GM21737 (cell line): ENCODE data around the gene SORCS2.

Experiments used
- ATAC-seq: cut with Tn5 transposase; IDR thresholded peaks from one replicate; pipeline ENCODE4 v1.9.1; 2021; ENCODE audit warnings: mild to moderate bottlenecking, moderate library complexity; ENCODE audit not compliant: unreplicated experiment

SORCS2 gene

DNA sequence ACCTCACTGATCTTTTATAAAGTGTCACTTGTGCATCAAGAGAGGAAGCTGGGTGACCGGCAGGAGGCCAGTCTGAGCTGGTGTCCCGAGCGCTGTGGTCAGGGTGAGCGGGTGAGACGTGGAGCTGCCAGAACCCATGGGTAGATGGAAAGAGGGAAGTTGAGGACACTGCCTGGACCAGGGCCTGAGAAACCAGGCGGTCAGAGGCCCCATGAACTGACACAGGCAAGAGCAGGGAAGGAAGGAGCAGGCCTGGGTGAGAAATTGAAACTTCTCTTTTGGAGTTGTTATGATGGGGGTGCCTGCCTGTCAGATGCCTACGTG lies 554.7 kb downstream of the SORCS2 start:
- no peak for ATAC-seq

DNA sequence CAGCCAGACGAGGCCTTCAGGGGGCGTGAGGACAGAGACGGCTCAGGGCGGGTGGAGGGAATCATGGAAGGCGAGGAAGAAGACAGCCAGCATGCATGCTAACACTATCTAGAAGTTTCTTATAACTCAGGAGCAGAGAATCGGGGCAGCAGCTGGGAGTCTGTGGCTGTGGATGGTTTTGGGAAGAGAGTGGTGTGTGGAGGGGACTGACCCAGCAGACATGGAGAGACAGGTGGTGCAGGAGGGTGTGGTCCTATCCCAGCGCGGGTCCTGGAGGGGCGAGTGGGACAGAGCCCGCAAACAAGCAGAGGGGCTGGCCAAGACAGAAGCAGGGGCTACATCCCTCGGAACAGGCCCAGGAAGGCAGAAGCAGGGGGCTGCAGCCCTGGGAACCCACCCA lies 555.2 kb downstream of the SORCS2 start:
- ATAC-seq, result no peak

DNA sequence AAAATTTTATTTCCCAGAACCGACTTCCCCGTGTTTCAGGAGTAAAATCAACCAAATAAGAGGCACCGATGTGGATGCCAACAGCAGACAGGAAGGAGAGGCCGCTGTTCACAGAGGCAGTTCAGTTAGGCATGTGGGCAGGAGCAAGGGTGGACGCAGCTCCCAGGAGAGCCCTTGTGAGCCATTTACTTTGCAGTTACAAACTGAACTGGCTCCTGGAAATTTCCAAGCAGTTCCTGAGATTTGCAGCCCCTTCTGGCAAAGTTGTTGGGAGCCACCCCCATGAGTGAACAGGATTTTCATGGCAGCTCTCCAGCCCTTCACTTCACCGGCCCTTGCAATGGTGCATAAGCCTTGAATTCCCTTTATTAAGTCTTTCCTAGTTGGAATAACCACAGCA lies 558.2 kb downstream of the SORCS2 start:
- ATAC-seq, result no peak

DNA sequence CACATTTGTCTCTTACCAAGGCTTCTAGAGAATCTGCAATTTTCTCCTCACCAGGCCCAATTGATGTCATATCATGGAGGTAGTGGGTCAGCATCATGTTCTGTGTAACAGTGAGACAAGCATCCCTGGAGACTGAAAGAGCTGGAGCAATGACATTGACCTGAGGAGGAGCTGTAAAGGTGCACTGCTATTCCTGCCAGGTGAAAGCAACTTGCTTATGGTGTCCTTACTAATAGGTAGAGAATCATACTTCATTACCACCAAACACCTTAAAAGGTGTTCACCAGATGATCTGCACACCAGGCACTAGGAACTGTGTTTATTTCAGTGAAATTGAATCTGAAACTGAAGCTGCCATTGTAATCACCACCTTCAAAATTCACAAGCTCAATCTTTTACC lies 558.6 kb downstream of the SORCS2 start:
- no peak for ATAC-seq

DNA sequence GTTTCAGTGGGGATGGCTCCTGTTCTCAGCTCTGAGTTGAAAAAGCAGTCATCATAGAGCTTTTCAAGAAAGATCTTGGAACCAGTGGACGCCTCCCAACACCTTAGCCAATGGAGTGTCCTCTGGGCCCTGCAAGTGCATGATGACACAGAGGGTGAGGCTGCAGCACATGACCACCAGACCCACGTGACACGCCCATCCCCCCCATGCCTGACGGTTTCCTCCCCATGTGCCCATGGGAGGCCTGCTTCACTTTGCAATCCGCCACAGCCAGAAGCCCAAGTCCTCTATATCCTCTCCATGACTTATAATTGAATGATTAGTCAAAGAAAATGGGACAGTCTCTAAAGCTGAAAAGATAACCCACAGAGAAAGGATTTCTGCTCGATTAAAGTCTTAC lies 560.3 kb downstream of the SORCS2 start:
- ATAC-seq, result no peak

DNA sequence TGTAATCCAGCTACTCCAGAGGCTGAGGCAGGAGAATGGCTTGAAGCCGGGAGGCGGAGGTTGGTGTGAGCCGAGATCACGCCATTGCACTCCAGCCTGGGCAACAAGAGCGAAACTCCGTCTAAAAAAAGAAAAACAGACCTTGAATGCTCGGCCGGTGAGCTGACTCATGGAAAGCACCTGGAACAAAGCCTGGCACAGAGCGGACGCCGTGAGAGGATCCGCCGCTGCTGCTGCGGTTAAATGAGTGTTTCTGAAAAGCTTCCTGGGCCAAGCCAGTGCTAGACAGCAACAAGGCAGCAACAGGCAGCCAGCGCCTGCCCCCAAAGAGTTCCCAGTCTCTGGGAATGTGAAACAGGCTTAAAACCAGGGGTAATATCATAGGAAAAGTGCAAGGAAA lies 560.9 kb downstream of the SORCS2 start:
- no peak for ATAC-seq

DNA sequence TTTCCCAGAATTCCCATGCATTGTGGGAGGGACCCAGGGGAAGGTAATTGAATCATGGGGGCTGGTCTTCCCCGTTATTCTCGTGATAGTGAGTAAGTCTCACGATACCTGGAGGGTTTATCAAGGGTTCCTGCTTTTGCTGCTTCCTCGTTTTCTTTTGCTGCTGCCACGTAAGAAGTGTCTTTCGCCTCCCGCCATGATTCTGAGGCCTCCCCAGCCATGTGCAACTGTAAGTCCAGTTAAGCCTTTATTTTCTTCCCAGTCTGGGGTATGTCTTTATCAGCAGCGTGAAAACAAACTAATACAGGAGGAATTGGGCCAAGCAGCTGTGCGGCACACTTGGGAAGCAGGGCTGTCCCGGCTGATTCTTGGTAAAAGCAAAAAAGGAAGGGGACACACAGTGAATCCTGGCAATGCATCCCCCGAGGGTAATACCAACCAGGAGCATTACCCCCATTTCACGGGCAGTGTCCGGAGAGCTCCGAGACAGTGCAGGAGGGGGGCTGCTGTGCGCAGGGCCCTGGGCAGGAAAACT lies 561.7 kb downstream of the SORCS2 start:
- ATAC-seq, result no peak

DNA sequence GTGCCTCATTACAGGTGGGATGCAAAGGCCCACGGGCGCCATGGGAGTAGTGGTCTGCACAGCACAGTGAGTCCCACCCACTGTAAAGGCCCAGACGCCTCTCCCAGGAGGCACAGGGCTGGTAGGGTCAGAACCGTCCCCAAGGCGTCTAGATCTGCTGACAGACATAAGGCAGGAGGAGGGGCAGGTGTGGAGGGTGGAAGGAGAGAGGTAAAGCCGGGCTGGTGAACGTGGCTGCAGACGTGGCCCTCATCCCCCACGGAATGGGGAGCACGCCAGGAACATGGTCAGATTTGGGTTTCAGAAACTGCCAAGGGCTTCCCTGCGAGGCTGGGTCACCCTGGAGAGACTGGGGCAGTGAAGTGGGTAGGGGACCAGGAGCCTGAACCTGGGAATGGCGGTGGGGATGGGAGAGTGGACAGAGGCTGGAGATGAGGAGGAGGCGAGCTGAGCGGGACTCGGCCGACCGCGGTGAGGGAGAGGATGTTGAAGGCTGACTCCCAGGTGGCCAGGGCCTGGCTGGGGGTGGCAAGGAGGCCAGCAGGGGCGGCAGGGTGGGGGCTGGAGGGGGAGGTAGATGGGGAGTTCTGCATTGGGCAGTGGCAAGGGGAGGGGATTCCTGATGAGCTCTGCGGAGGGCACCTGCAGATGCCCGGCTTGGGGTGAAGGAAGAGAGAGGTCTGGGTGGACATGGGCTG lies 562.4 kb downstream of the SORCS2 start:
- no peak for ATAC-seq

DNA sequence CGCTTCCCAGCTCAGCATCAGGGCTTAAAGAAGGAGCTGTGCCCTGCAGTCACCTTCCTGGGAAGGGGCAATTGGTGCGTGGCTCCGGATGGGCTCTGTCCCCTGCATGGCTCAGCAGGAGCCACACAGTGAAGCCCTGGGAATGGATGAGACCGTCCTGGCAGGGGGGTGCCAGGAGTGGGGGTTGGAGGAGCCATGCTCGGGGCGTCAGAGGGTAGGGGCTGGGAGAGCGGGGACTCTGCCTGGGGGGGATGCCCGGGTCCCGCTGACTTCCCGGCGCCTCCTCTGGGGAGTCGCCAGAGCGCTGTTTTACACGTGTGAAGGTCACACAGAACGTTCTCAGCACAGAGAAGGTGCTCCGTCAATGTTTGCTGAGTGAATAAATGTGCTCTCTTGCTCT lies 563.2 kb downstream of the SORCS2 start:
- no peak for ATAC-seq

DNA sequence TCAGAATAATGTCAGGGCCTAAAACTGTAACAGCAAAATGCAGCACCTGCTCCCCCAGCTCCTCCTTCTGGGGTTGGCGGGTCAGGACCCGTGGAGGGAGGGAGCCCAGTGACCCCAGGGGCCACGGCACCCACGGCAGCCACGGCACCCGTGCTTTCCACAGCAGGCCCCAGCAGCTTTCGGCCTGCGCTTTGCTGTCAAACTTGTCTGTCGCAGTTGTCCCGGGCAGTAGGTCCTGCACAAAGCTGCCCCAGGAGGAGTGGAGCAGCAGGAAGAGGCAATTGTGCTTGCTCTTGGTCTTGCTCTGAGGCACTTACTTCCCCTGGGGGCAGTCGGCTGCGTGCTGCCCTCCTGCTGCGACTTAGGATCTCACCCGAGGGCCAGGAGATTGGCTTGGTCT lies 563.7 kb downstream of the SORCS2 start:
- ATAC-seq, result no peak

DNA sequence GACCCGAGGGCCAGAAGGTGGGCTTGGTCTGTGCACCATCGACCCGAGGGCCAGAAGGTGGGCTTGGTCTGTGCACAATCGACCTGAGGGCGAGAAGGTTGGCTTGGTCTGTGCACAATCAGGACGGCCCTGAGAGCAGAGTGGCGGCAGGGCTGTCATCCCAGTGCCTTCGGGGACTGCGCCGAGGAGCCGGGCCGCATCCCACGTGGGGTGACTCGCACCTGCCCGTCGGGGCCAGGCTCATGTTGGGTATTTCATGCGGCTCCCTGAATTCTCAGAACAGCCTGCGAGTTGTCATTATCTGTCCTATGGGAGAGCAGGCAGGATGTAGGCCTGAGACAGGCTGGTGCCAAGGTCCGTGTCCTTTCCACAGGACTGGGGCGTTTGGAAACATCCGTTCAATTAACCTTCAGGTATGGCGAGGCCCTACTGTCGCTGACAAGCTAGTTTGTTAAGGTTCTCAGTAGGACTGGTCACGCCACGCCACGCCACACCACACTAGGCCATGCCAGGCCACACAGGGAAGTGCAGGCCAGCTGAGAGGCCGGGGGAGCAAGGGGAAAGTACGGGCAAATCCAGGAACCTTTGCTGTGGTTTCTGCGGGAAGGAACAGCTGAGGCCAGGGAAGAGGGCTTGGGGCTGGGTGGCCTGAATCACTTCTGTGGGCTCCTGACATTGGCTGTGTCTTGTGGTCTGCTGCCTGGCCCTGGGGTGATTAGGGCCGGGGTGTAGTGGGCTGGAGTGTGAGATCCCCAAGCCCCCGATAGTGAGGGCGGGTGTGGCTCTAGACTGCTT lies 564.4 kb downstream of the SORCS2 start:
- no peak for ATAC-seq

DNA sequence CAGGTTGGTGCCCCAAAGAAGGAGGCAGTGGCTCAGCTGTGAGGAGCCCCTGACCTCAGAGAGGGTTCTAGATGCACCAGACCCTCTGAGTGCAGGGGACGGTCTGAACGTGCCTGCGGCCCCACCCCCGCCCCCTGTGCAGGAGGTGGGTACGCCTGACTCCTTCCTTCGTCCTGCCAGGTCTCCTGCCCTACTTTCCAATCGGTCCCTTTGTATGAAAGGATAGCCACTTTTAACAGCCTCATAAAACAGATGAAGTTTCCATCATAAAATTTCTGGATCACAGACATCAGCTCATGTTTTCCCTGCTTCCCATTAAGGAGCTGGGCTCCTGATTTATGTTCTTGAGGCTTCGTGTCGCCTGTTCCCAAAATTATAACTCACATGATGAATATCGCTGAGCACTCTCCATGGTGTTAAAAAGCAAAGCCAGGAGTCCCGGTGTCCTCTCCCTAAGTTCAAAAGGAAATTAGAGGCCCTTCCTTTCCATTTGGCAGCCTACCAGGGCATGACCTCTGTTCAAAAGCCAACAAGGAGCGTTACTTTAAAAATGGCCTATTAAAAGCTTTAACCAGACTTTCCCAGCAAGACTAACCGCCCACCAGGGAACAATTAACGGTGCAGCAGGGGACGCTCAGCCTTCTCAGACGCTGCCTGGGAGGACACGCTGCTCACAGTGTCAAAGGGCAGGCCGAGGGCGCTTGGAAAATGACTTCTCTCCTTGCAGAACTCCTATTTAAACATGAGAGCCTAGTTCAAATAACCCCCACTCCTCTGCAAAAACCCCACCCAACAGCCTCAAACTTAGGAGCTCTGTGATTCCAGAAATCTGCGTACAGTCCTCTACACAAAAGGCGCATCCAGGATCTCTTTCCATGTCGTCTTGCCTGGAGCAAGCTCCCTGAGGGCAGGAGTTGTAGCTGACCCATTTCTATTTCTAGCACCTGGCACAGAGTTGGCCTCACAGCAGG lies 565.4 kb downstream of the SORCS2 start:
- ATAC-seq, result no peak

DNA sequence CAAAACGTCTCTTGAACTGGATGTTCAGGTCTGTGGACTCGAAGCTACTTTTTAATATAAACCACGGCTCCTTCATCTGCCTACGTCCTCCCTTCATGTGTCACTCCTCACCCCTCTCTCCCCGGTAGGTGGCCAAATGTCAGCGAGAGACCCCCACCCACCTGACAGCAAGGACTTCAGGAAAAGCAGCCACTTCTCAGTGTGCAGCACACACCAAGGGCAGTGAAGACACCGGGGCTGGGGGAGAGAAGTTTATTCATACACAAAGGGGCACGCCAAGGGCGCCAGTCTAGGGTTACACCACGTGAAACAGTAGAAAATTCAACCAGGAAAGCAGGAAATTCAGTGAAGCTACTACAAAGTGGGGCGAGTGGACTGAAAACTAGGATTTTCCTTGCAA lies 566.1 kb downstream of the SORCS2 start:
- no peak for ATAC-seq

DNA sequence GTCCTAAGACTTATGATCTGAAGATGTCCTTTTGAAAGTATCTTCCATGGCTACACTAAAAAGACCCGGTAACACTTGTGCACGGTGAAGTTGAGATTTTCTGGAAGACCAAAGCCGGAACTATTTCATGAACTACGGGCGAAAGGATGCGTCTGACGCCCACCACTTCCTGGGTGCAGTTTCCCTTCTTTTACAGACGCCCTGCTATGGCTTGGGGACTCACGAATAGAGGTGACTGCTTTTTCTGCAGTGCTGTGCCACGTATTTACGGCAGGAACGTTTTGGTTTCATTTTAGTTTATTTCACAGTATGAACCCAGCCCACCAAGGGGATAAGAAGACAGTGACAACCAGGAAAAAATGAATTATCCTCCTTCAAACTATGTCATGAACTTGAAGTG lies 566.9 kb downstream of the SORCS2 start:
- ATAC-seq, result no peak

DNA sequence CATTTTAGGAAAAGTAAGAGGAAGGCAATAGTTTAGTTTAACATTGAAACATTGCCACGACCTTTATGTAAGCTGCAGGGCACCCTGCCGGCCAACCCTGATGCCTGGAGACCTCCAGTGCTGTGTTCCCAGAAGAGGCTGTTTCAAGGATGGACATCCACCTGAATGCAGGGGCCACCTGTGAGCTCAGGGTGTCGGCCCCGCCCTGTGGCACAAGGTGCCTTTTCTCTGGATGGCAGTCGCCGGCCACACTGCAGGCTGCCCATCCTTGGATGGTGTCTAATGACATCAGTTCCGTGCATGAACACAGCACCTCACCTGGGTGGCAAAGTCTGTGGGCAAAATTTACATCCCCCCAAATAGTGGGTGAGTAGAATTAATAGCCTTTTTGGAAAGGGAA lies 567.3 kb downstream of the SORCS2 start:
- ATAC-seq, result no peak

DNA sequence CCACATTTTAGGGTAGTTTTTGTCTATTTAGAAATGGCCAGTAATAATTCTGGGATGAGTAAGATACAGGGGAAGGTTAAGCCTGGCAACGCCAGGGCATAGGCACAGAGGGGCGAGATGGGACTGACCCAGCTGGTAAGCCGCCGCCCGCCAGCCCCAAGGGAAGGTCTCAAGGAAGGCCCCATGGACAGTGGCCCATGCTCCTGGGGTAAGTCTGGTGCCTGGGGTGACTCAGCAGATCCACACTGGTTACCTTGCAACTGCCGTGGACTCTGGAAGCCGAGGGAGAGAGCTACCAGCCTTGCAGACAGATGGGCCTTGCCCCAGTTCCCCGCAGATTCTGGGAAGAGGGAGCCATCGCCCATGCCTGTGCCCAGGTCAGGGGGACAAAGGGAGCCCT lies 567.9 kb downstream of the SORCS2 start:
- ATAC-seq, result no peak

DNA sequence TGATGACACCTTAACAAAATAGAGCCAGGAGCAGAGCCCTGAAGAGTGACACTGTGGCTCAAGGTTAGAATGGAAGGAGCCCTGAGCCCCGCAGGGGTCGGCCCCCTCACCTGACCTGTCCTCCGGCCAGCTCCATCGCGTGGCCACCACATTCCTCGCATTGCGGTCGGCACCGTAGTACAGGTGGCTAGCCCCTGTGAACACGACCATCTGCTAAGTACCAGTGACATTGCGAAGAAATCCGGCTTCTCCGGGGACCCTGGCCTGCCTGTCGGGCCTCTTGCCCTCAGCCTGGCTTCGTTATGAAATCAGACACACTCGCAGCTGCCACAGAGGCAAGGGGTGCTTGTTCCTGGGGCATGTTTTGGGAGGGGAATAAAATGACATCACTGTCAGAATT lies 568.4 kb downstream of the SORCS2 start:
- ATAC-seq, result no peak

DNA sequence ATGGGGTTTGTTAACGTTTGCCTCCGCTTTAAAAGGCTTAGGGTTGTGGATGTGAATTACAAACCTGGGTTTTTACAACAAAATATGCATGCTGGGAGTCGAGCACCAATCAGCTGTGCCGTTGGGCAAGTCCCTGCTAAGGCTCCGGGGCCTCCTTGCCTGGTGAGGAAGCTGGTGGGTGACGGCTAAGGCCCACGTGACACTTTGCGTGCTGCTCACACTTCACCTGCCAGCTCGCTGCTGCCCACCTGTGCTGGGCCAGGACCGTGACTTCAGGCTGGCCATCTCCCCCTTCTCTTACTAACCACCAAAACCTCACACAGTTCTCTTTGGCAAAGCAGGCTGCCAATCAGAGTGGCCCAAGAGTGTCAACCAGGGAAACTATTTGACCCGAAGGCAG lies 569.0 kb downstream of the SORCS2 start:
- no peak for ATAC-seq

DNA sequence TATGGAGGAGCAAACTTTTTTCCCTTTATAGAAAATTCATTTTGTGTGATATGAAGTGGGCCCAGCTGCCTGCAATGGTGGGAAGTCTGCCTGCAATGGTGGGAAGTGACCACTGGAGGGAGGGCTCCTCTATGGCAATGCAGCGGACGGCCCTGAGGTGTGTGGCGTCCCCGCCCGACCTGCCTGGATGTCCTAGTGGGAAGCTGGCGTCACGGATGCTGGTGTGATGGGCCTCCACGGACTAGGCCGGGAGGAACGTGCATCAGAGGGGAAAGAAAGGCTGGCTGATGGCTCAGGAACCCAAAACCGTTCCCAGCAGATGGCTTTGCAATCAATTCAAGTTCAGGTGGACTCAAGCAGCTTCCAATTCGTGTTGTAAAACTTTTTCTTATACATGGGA lies 569.4 kb downstream of the SORCS2 start:
- ATAC-seq, result peak; percentile 83

DNA sequence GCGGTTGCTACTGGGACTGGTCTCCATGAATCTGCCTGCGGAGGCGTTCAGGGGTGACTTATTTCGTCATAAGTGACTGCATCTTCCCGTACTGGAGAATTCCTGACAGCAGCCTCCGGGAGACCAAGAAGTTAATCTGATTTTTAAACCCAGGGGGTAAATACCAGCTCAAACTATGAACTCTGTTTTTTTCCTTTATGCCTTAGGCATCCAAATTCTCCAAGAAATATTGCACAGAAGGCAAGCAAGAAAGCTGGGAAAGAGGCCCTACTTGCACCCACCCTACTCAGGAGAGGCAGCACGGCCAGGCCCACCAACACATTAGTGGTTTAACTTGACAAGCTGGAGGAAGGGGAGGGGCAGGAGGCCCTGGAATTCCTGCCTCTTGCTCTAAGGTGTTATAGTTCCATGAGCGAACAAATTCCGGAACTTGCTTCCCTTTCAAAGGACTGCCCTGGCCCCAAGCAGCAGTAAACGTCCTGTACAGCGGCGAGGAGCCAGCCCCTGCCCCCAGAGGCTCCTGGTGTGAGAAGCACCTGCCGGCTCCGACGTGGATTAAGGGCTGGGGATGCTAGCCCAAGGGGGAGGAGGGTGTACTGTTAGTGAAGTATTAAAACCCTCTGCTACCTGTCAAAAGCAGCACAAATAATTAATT lies 570.2 kb downstream of the SORCS2 start:
- no peak for ATAC-seq

DNA sequence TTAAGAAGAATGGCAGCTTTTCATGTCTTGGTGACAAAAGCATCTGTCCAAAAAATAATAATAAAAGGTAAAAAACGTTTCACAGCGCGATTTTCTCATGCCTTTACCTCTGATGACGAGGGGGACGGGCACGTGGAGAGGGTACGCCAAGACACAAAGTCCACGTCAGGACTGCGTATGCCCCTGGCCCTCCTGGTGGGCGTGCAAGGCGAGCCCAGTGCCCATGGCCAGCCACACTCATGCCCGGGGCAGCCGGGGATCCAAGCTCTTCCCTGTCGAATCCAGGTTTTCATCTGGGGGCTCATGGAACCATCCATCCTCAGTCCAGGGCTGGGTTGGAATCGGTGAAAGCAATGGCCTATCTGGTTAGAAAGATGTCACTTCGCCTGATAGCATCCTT lies 570.8 kb downstream of the SORCS2 start:
- no peak for ATAC-seq
